Right renal cortex interstitium (tissue), 3 donors: ENCODE data around the gene PDGFB. TPM values are rescaled to one million over a fixed set of nuclear protein-coding genes. Genes with fewer than 3 reads are reported as not detected.
"Not testable (repeated sequence)": the region's sequence is repeated elsewhere in the genome, so short reads cannot be mapped to it uniquely, and the experiment has no call there.

Experiments
- DNase-seq, 3 donors: peaks; one replicate each; pipeline ENCODE4 v3.0.0-alpha.2; 2013; ENCODE audit warnings: low read depth in 3 of 3, low spot score in 2 of 3
- polyA plus RNA-seq, 3 donors: library from polyadenylated mRNA; unstranded; fragments of 120-200 nt; gene quantifications; one replicate each; pipeline ENCODE4 v1.2.1, GENCODE V29; 2013; ENCODE audit not compliant: insufficient read length in 3 of 3

Gene PDGFB
- polyA plus RNA-seq, 3 donors: 13.0 to 16.7 (median 13.3) TPM

GRCh38 chr22:39230261-39231196 is 14.3 kb downstream of the PDGFB start:
- DNase-seq: no peak

GRCh38 chr22:39229688-39230260 is 15.0 kb downstream of the PDGFB start:
- no peak for DNase-seq

- no peak for DNase-seq
Measured at GRCh38 chr22:39229075-39229474, 15.7 kb downstream of the PDGFB start.

DNA sequence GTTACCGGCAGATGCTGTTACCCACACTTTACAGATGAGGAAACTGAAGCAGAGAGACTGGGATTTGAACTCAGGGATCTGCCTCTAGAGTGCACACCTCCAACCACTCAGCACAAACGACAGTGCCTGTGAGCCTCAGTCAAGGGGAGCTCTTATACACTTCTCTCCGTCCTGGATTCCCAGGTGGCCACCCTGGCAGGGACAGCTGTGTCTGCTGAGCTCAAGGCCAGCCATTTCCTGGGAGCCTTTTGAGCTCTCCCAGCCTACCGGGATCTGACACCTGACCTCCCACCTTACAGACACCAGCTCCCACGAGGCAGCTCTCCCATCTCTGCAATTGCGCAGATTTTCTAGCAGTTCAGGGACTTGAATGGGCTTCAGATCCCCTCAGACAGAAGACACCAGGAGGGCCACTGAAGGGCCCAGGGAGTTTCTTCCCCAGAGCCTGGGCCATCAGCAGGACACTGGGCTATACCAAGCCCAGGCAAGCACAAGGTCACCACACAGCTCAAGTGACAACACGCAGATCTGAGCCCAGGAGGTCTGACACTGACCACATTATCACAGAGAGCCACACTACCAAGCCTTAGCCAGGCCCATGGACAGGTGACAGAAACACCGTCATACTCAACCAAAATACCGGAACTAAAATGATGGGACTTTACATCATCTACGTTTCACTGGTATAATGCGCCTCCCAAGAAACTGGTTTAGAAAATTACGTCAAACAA is 17.1 kb downstream of the PDGFB start:
- DNase-seq: no peak

GRCh38 chr22:39226353-39226752 is 18.4 kb downstream of the PDGFB start:
- DNase-seq: no peak

GRCh38 chr22:39225591-39225990 is 19.2 kb downstream of the PDGFB start:
- DNase-seq: no peak

DNA sequence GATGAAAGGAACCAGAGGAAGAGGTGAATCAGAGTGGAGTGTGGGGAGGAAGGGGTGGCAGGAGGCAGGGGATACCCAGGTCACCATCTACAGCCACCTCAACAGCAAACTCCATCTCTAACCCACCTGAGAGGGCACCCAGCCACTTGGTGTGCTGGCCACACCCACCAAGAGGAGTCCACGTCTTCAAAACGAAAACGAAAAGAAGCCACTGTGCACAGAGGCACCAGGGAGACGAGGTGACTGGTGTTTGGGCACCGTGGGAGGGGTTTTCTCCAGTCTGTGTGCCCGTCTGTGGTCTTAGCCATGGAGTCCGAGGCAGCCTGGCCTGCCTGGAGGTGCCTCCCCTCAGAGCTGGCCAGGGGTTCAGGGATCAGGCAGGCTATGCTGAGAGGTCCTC is 20.2 kb downstream of the PDGFB start:
- no peak for DNase-seq

DNA sequence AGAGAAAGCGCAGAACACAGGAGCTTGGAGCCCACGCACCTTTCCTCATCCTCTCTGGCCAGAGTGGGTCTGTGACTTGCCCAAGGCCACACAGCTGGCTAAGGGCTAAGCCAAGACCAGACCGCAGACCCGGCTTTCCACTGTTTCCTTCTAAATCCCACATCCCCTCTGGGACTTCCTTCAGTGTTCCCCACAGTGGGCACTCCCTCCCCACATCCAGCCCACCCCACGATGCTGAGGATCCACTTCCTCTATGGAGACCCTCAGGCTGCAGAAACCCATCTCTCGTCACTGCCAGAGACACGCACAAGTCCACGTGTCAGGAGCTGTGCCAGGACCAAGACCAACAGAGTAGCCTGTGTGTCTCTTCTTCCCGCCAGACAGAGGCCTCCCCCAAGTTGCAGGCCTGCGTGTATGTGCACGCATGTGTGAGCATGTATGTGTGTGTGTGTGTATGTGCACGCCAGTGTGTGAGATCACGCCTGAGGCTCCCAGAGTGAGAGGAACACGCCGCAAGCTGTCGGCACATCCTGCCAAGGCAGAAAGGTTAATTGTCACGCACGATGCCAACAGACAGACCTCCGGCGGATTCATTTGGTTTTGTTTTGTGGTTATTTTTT is 21.6 kb downstream of the PDGFB start:
- no peak for DNase-seq

- DNase-seq: no peak
Measured at GRCh38 chr22:39221999-39222686, 22.6 kb downstream of the PDGFB start.

GRCh38 chr22:39220890-39221850 is 23.6 kb downstream of the PDGFB start:
- DNase-seq: no peak

DNA sequence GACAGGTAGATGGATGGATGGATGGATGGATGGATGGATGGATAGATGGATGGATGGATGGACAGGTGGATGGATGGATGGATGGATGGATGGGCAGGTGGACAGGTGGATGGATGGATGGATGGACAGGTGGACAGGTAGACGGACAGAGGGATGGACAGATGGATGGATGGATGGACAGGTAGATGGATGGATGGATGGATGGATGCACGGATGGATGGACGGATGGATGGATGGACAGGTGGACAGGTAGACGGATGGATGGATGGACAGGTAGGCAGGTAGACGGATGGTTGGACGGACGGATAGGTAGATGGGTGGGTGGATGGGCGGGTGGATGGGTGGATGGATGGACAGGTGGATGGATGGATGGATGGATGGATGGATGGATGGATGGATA is 24.3 kb downstream of the PDGFB start:
- DNase-seq: no peak

DNA sequence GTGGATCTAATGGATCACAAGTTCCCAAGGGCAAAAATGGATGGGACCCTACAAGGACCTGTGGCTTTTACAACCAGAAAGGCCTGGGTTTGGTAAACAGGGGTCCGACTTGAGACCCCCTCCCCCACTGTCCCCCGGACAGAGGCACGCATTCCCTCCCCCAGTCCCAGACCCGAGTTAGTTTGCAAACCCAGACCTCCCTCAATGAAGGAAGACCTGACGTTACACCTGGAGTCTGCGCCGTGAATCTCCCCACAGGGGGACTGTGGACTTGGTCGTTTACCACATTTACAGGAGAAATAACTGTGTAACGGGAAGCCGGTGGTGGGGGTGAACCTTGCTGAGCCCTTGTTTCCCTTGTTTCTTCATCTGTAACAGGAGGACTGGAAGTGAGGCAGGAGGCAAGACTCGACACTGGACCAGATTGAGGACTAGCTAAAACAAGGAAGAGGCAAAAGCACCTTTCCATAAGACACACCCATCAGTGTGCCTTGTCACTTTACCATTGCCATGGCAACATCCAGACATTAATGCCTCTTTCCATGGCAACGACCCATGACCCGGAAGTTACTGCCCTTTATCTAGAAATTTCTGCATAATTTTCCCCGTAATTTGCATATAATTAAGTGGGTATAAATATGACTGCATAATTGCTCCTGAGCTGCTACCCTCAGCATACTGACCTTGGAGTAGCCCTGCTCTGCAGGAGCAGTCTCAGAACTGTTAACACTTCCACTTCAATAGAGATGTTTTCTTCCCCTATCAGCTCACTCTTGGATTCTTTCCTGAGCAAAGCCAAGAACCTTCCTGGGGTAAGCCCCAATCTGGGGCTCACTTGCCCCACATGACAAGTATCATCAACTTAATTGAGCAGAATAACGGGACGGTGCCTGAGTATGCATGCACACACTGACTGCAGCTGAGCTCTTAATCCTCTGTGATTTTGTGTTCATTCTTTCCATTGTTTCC is 25.4 kb downstream of the PDGFB start:
- no peak for DNase-seq

GRCh38 chr22:39218432-39218831 is 26.4 kb downstream of the PDGFB start:
- not testable (repeated sequence) for DNase-seq

DNA sequence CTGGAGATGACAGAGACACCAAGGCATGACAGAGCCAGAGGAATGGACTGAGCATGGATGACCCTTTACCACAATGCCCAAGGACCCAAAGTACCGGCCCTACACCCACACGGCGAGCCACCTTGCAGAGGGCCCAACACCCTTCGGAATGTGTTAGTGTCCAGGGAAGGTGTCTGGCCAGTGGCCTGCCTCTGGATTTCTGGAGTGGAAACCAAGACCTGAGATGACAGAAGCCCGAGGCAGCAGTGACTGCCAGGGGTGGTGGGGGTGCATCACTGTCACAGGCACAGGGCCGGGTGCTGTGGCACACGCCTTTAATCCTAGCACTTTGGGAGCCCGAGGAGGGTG is 28.7 kb downstream of the PDGFB start:
- no peak for DNase-seq

- no peak for DNase-seq
Measured at GRCh38 chr22:39215426-39216142, 29.2 kb downstream of the PDGFB start.

- DNase-seq: no peak
Measured at GRCh38 chr22:39215070-39215396, 29.7 kb downstream of the PDGFB start.

- no peak for DNase-seq
Measured at GRCh38 chr22:39214383-39215069, 30.3 kb downstream of the PDGFB start.
